Ectodermal cell (in vitro differentiated cells): ENCODE measurements around the gene TECPR2.

Experiments
- H3K27ac ChIP-seq: 2 replicates; pipeline ENCODE4 v1.7.0; 2013; ENCODE audit warnings: mild to moderate bottlenecking, low read depth, low read length; ENCODE audit not compliant: insufficient read depth, poor library complexity, severe bottlenecking
- H3K27me3 ChIP-seq: 2 replicates; pipeline ENCODE4 v1.7.0; 2013; ENCODE audit warnings: mild to moderate bottlenecking, low read length; ENCODE audit not compliant: insufficient read depth, control insufficient read depth, poor library complexity, severe bottlenecking
- H3K36me3 ChIP-seq: one replicate; pipeline ENCODE4 v1.7.0; 2013; ENCODE audit warnings: low read length; ENCODE audit not compliant: control insufficient read depth, insufficient read depth
- H3K4me1 ChIP-seq: one replicate; pipeline ENCODE4 v1.7.0; 2013; ENCODE audit warnings: low read length; ENCODE audit not compliant: control insufficient read depth, insufficient read depth
- H3K4me3 ChIP-seq: 2 replicates; pipeline ENCODE4 v1.7.0; 2013; ENCODE audit warnings: low read depth, low read length, control low read depth; ENCODE audit not compliant: insufficient read depth
- H3K9me3 ChIP-seq: 2 replicates; pipeline ENCODE4 v1.7.0; 2013; ENCODE audit warnings: mild to moderate bottlenecking, low read length, moderate library complexity; ENCODE audit not compliant: control insufficient read depth
- WGBS, 2 experiments: methylation state at CpG; one replicate each; pipeline ENCODE4 v1.1.7; 2013; ENCODE audit warnings: missing lambda C conversion rate in 2 of 2; 5-methylcytosine and 5-hydroxymethylcytosine counted together

Gene TECPR2

DNA sequence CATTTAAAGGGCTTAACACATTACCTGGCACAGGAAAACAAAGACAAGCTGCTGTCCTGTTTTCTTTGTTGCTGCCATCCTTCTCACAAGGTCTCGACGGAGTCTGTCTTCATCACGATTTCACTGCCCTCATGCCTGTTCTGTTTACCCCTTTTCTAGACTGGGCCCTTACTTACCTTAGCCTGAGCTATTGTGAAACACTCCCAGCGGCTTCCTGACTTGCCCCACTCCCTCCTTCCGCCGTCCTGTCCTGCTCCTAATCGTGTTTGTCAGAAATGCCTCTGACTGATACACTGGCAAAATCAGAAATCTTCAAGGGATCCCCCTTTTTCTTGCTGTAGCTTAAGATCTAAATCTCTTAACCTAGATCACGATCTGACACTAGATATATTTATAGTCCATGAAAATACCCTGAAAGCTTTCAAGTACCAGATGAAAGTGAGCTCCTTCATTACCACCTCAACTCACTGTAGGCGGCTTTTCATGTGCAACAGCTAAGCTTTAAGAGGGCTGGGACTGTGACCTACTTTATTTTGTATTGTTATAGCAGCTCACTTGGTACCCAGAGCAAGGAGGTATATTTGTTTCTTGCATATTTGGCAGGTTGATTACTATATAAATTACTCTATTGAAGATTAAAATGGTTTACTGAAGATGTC is 32.1 kb downstream of the TECPR2 start:
- Histone ChIP-seq H3K4me3 (no peak overlapping the region), H3K36me3 (no peaks in the 10 kb centered on the region), H3K9me3 (no peaks in the 10 kb centered on the region), H3K4me1 (no peaks in the 10 kb centered on the region), H3K27me3 (no peaks in the 10 kb centered on the region), H3K27ac (no peak overlapping the region)
- 32 to 36% methylated on average over 9 of the region's 9 CpGs for WGBS, 2 experiments

DNA sequence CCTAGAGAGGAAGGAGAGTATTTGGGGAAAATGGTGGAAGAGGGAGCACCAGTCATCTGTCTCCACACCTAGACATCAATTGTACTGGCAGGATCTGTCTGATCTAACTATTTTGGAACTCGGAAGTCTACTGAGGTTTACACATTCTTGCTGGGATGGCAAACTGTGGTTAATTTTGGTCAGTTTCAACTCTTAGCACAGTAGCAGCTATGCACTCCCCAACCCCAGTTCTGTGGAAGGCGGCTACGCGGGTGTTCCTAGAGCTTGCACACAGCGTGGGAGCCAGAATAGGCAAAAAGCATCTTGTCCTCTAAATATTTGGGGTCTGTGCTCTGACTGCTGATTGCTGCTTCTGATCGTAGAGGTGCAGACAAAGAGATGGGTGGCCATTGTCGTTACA is 33.8 kb downstream of the TECPR2 start:
- 80 to 85% methylated on average over 7 of the region's 7 CpGs for WGBS, 2 experiments
- H3K4me3 ChIP-seq = no peak overlapping the region
- peaks cover 4% of the 10 kb centered on the region for H3K36me3 ChIP-seq
- no peaks in the 10 kb centered on the region for H3K4me1 ChIP-seq
- H3K27me3 ChIP-seq = no peaks in the 10 kb centered on the region
- H3K27ac ChIP-seq = no peak overlapping the region
- H3K9me3 ChIP-seq = no peaks in the 10 kb centered on the region

DNA sequence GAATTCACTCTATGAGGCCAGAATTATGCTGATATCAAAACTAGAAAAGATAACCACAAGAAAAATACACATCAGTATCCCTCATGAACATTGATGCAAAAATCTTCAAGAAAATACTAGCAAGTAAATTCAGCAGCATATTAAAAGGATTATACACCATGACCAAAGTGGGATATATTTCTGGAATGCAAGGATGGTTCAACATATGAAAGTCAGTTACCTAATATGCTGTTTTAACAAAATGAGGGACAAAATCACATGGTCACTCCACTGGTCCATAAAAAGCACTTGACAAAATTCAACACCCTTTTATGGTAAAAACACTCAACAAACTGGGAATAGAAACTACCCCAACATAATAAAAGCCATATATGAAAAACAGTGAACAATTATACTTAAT is 40.3 kb downstream of the TECPR2 start:
- Histone ChIP-seq H3K27ac (no peak overlapping the region), H3K4me3 (no peak overlapping the region), H3K27me3 (no peaks in the 10 kb centered on the region), H3K4me1 (no peaks in the 10 kb centered on the region), H3K9me3 (no peaks in the 10 kb centered on the region), H3K36me3 (peaks cover 4% of the 10 kb centered on the region)

DNA sequence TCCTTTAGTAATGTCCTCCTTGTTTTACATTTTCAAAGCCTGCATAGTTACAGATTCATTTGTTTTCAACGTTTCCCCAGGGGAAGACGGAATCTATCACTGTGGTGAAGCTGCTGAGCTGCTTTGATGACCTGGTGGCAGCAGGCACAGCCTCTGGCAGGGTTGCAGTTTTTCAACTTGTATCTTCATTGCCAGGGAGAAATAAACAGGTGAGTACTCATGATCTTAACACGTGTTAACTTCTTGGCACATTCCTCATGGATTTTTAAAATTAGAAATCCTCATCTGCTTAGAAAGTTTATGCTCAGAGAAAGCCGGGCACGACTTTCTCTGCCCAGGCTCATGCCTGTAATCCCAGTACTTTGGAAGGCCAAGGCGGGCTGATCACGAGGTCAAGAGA is 44.5 kb downstream of the TECPR2 start:
- Histone ChIP-seq H3K36me3 (no peaks in the 10 kb centered on the region), H3K27me3 (no peaks in the 10 kb centered on the region), H3K4me3 (no peak overlapping the region), H3K9me3 (no peaks in the 10 kb centered on the region), H3K27ac (no peak overlapping the region), H3K4me1 (no peaks in the 10 kb centered on the region)
- WGBS, 2 experiments = 87 to 90% methylated on average over 7 of the region's 7 CpGs

DNA sequence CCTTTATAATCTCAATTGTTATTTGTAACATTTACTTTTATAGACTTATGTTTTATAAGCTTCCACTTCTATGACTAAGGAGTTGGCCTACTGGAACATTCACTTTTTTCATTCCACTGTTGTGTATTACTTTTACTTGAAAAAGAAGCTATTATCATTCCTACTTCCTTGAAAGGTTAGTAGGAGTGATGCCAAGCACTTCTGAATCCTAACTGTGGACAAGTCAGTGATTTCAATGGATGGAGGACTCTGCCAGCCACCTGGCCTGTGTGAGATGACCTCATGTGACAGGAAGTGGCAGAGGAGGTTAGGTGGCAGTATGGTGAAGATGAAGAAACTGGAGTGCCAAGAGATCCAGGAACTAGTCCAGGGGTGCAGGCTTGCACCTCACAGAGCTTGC is 46.0 kb downstream of the TECPR2 start:
- no peaks in the 10 kb centered on the region for H3K27me3 ChIP-seq
- H3K36me3 ChIP-seq = no peaks in the 10 kb centered on the region
- H3K27ac ChIP-seq = no peak overlapping the region
- no peaks in the 10 kb centered on the region for H3K9me3 ChIP-seq
- H3K4me1 ChIP-seq = no peaks in the 10 kb centered on the region
- H3K4me3 ChIP-seq = no peak overlapping the region

DNA sequence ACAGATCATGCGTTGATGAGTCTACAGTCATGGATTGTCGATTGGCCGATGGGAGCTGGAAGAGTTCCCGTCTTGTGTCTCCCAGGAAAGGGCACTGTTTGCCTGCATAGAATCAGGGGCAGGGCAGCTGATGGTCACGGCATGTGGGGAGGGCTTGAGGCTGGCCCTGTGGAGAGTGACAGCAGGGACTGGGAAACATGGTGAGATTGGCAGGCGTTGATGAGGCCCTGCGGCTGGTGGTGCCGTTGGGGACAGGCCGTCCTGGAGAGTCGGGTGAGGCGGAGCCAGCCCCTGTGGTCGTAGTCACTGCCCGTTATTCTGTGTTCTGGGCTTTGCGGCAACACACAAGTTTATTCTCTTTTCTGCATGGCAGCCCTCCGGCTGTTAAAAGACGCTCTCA is 52.9 kb downstream of the TECPR2 start:
- WGBS, 2 experiments = 83 to 86% methylated on average over 16 of the region's 16 CpGs
- Histone ChIP-seq H3K27ac (no peak overlapping the region), H3K36me3 (no peaks in the 10 kb centered on the region), H3K4me3 (no peak overlapping the region), H3K4me1 (peaks cover 7% of the 10 kb centered on the region), H3K9me3 (no peaks in the 10 kb centered on the region), H3K27me3 (no peaks in the 10 kb centered on the region)

DNA sequence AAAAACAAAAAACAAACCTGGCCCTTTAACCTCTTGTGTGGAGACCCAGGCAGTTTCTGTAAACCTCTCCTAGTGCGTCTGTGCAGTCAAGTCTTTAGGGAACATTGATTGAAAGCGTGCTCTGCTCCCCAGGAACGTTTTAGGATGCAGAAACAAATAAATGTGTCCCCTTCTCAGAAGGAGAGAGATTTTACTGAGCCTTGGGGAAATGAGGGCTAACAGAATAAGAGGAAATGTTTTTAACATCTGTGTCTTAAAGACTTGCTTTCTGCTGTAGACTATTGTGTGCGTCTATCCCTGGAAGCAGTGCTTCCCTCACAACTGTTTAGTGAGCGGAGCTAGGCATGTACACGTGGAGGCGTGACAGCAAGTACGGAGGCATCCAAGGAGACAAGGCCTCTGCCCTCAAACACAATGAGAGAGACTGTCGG is 54.3 kb downstream of the TECPR2 start:
- no peak overlapping the region for H3K4me3 ChIP-seq
- 90 to 91% methylated on average over 9 of the region's 9 CpGs for WGBS, 2 experiments

DNA sequence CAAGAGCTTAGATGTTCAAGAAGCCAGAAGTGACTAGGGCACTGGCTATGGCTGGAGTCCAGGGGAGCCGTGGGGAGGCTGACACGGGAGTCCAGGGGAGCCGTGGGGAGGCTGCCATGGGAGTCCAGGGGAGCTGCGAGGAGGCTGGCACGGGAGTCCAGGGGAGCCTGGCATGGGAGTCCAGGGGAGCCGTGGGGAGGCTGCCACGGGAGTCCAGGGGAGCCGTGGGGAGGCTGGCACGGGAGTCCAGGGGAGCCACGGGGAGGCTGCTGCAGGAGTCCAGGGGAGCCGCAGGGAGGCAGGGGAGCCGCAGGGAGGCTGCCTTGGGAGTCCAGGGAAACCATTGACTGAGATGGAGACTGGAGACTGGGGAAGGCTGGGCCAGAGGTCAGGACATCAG is 54.9 kb downstream of the TECPR2 start:
- no peaks in the 10 kb centered on the region for H3K9me3 ChIP-seq
- H3K4me3 ChIP-seq = no peak overlapping the region
- peaks cover 7% of the 10 kb centered on the region for H3K4me1 ChIP-seq
- no peak overlapping the region for H3K27ac ChIP-seq
- H3K36me3 ChIP-seq = no peaks in the 10 kb centered on the region
- H3K27me3 ChIP-seq = no peaks in the 10 kb centered on the region
- WGBS, 2 experiments = 95 to 96% methylated on average over 12 of the region's 12 CpGs

More for the DNA sequence above, 54.3 kb downstream of the TECPR2 start:
- H3K36me3 ChIP-seq = no peaks in the 10 kb centered on the region
- H3K27ac ChIP-seq = no peak overlapping the region
- no peaks in the 10 kb centered on the region for H3K27me3 ChIP-seq
- no peaks in the 10 kb centered on the region for H3K9me3 ChIP-seq
- H3K4me1 ChIP-seq = peaks cover 7% of the 10 kb centered on the region

DNA sequence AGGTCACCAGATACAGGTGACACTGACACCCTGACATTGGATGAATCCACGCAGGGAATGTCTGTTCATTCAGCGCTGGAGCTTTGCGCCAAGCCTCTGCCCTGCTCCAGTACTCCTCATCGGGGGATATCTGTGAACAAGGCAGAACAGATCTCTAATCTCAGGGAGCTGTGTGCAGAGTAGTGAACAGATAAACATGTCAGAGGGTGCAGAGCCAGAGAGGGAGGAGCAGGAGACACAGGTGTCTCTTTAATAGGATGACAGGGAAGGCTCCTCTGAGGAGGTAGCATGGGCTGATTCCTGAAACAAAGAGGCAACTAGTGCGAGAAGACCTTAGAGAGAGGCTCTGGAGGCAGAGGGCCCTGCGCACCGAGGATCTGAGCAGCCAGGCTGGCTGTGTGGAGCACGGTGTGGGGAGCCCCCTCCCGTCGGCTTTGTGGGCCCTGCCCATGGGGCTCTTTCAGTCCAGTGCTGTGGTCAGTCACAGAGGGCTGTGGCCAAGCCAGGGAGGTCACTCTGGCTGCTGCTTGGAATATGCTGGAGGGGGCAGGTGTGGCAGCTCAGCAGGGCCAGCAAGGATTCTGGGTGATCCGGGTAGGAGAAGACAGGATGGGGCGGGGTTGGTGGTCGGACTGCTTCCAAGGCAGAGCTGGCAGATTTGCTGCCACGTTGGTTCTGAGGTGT is 55.6 kb downstream of the TECPR2 start:
- H3K9me3 ChIP-seq = no peaks in the 10 kb centered on the region
- no peaks in the 10 kb centered on the region for H3K36me3 ChIP-seq
- peaks cover 7% of the 10 kb centered on the region for H3K4me1 ChIP-seq
- no peak overlapping the region for H3K27ac ChIP-seq
- no peak overlapping the region for H3K4me3 ChIP-seq
- 93 to 96% methylated on average over 14 of the region's 14 CpGs for WGBS, 2 experiments
- H3K27me3 ChIP-seq = no peaks in the 10 kb centered on the region

DNA sequence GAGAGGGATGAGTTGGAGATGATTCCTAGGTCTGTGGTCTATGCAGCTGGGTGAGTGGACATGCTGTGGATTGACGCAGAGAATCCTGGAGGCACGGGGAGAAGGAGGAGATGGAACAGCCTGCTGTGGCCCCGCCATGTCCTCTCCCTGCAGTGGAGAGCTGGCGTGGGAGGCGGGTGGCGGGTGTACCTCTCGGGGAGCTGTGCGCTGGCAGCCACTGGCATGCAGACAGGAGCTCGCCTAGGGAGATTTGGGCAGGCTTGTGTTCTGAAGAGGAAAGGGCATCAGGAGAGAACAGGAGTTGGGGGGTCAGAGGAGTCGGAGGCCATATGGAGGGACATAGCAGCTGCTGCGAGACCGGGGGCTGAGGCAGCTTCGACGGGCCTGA is 56.1 kb downstream of the TECPR2 start:
- no peaks in the 10 kb centered on the region for H3K27me3 ChIP-seq
- H3K9me3 ChIP-seq = no peaks in the 10 kb centered on the region
- no peak overlapping the region for H3K4me3 ChIP-seq
- no peak overlapping the region for H3K27ac ChIP-seq
- 93 to 94% methylated on average over 14 of the region's 14 CpGs for WGBS, 2 experiments
- H3K4me1 ChIP-seq = peaks cover 7% of the 10 kb centered on the region
- H3K36me3 ChIP-seq = no peaks in the 10 kb centered on the region
